AG04450 (cell line): ENCODE results near the gene ZNF831. TPM values are rescaled to one million over a fixed set of nuclear protein-coding genes. Genes with fewer than 3 reads are reported as not detected.

ENCODE experiments used
- CTCF ChIA-PET: fragments of 300-600, 350-600 bp; formaldehyde crosslinking; extraction: SDS; loops from one replicate; lab custom pipeline; 2022; ENCODE audit warnings: antibody characterized with exemption, inconsistent platforms; lab: Charles Lee
- POLR2A ChIA-PET: fragments of 350-600 bp; formaldehyde crosslinking; extraction: SDS; loops from one replicate; lab custom pipeline; 2021; ENCODE audit warnings: antibody characterized with exemption, inconsistent platforms; lab: Yijun Ruan, JAX
- DNase-seq: peaks from one replicate; pipeline ENCODE4 v3.0.0-alpha.2; 2011; ENCODE audit warnings: low read depth, low spot score
- H3K27ac ChIP-seq: one replicate; pipeline ENCODE4 v1.5.1; 2012; ENCODE audit warnings: low read depth, low read length, control low read depth
- H3K27me3 ChIP-seq: one replicate; pipeline ENCODE4 v1.6.0; 2012; ENCODE audit warnings: low read length; ENCODE audit not compliant: control insufficient read depth, insufficient read depth
- H3K4me3 ChIP-seq: 2 replicates; pipeline ENCODE4 v1.5.1; 2011; ENCODE audit warnings: mild to moderate bottlenecking, low read depth, low read length, control low read depth
- H3K9me3 ChIP-seq: 2 replicates; pipeline ENCODE4 v1.5.1; 2012; ENCODE audit warnings: low read length; ENCODE audit not compliant: control insufficient read depth, insufficient read depth
- polyA plus RNA-seq: library from polyadenylated mRNA; depleted of rRNA; stranded (reverse); fragments of >200 nt; gene quantifications from 2 replicates; pipeline ENCODE4 v1.2.3, GENCODE V29; 2011
- TF ChIP-seq, protein P1 (sequence below): IDR thresholded peaks from 2 replicates; pipeline ENCODE4 v1.5.1; 2011; ENCODE audit warnings: low read depth, low read length, control low read depth, inconsistent platforms

ZNF831 gene
- polyA plus RNA-seq, 1 experiment = not detected

DNA sequence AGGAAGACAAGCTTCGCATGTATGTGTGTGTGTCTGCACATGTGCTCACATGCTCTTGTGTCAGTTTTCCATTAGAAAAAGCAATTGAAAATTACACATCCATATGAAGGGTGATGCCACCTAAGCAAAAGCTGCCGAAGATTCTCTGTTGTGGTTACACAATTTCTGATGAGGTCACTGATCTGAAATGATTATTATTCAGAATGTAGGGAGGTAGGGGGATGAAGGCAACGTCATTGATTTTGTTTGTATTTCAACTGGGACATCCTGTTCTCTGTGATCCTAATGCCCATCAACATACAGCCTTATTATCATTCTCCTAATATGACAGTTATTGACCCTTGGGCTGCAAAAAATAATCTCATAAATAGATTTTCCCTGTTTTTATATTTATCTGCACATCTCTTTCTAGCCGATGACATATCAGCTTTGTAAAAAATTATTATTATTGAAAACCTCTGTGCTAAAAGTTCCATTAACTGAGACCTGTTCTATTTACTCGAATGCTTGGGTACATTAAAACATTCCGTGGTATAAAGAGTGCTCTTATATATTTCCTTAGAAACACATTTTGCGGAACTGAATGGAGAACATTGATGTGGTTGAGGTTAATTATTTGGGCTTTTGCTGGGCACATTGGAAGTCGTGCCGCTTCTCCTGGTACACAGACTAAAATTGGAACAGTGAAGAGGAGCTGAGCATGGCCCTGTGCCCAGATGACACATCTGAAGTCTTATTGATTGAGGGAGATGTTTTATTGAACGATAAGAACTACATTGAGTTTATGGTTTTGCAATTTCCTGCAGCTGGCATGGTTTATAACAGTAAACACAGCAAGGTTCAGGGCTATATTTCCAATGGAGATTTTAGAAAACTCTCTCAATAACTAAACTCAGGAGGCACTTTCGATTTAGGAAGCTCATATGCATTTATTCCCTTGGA, 51.3 kb downstream of the ZNF831 start:
- TF ChIP-seq, protein P1, sequence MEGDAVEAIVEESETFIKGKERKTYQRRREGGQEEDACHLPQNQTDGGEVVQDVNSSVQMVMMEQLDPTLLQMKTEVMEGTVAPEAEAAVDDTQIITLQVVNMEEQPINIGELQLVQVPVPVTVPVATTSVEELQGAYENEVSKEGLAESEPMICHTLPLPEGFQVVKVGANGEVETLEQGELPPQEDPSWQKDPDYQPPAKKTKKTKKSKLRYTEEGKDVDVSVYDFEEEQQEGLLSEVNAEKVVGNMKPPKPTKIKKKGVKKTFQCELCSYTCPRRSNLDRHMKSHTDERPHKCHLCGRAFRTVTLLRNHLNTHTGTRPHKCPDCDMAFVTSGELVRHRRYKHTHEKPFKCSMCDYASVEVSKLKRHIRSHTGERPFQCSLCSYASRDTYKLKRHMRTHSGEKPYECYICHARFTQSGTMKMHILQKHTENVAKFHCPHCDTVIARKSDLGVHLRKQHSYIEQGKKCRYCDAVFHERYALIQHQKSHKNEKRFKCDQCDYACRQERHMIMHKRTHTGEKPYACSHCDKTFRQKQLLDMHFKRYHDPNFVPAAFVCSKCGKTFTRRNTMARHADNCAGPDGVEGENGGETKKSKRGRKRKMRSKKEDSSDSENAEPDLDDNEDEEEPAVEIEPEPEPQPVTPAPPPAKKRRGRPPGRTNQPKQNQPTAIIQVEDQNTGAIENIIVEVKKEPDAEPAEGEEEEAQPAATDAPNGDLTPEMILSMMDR = no peak
- Histone ChIP-seq H3K4me3 (no peak overlapping the region), H3K27me3 (peaks cover 13% of the 10 kb centered on the region), H3K27ac (no peak overlapping the region), H3K9me3 (no peaks in the 10 kb centered on the region)
- CTCF ChIA-PET = interaction anchor here (1.0 kb wide), 1 partner anchor 127 kb away, joined by 3 read pairs; no protein-coding TSS in a partner anchor
- no peak for DNase-seq
- POLR2A ChIA-PET = no interaction called here

DNA sequence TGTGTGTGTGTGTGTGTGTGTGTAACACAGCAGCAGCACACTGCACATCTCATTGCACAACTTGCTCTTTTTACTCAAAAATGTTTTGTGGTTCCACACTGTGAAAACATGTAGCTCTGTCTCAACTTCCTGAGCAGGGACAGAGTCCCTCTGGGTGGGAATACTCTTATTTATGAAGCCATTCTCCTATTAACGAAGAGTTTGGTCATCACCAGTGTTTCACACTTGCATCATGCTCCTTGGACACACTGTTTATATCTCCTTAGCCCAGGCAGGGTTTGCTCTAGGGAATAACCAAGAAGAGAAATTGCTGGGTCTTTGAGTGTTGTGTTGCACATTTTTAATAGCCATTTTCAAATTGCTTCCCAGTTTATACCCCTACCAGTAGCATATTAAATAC, 53.6 kb downstream of the ZNF831 start:
- POLR2A ChIA-PET = no interaction called here
- CTCF ChIA-PET = interaction anchor here (1.1 kb wide), 1 partner anchor 1870 kb away, joined by 3 read pairs; no protein-coding TSS in a partner anchor

DNA sequence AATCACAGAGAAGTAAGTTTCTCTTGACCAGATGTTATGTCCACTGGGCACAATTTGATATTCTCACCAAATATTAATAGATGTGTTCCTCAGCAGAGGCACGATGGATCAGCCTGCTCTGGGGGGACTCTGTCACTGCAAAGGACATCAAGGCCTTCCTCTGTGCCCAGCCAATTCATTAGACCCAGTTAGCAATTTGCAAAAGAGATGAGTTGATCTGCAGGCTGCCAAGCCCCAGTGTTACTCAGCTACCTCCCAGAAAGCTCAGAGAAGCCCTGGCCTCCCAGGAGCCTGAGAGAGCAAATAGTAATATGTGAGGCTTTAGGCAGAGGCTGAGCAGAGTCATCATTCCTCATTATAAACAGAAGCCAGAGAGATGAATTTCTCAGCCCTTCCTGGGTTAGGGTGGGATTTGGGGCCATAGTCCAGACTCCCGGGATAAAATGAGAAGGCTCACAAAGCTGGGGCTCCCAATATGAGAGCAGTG, 54.2 kb downstream of the ZNF831 start:
- Histone ChIP-seq H3K27me3 (peaks cover 34% of the 10 kb centered on the region), H3K4me3 (no peak overlapping the region), H3K9me3 (no peaks in the 10 kb centered on the region), H3K27ac (no peak overlapping the region)
- CTCF ChIA-PET = interaction anchor here (1.1 to 1.7 kb wide), 2 partner anchors 350 to 1871 kb away, joined by 3 read pairs; no protein-coding TSS in a partner anchor
- DNase-seq = no peak
- TF ChIP-seq, protein P1 = no peak
- POLR2A ChIA-PET = no interaction called here

More for the DNA sequence above, 53.6 kb downstream of the ZNF831 start:
- Histone ChIP-seq H3K9me3 (no peaks in the 10 kb centered on the region), H3K27ac (no peak overlapping the region), H3K4me3 (no peak overlapping the region), H3K27me3 (peaks cover 32% of the 10 kb centered on the region)
- DNase-seq = no peak
- TF ChIP-seq, protein P1 = no peak

DNA sequence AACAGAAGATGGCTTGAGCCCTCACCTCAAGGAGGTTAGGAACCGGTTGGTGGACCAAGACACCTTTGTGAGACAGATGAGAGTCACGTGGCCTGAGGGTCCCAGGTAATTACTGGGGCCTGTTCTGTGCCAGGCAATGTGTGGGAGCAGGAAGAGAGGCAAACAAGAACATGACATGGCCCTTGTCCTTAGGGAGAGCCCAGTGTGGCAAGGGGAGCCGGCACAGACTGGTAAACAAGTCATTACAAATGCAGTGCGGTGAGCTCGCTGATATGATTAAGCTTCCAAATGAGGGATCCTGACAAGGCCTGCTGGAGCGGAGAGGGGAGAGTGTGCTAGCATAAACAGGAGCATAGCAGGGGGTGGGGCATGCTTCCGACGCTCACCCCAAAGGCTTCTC, 55.6 kb downstream of the ZNF831 start:
- H3K4me3 ChIP-seq = no peak overlapping the region
- DNase-seq = no peak
- H3K27me3 ChIP-seq = peaks cover 48% of the 10 kb centered on the region
- H3K9me3 ChIP-seq = no peaks in the 10 kb centered on the region
- H3K27ac ChIP-seq = no peak overlapping the region
- CTCF ChIA-PET = interaction anchor here (1.2 to 1.7 kb wide), 2 partner anchors 349 to 352 kb away, joined by 3 to 4 read pairs; no protein-coding TSS in a partner anchor
- POLR2A ChIA-PET = no interaction called here
- TF ChIP-seq, protein P1 = no peak

DNA sequence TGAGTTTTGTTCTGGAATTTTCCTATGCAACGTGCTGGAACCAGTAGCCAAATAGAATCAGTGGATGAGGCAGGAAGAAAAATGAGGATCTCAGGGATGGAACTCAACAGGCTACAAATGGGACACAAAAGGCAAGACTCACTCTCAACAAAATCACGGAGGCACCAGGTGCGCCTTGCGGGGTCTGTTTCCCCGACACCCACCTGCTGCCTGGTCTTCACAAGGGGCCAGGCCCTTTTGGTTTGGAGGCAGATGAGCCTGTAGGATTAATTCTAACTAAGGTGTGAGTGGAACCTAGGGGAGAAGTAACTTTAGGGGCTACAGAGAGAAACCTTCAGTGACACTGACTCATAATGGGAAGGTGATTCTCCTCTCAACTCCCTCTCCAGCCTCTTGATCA, 56.5 kb downstream of the ZNF831 start:
- no peak overlapping the region for H3K27ac ChIP-seq
- TF ChIP-seq, protein P1 = no peak
- ChIA-PET CTCF (interaction anchor here (0.6 kb wide), 1 partner anchor 1690 kb away, joined by 3 read pairs; no protein-coding TSS in a partner anchor), POLR2A (no interaction called here)
- peaks cover 45% of the 10 kb centered on the region for H3K27me3 ChIP-seq
- H3K9me3 ChIP-seq = no peaks in the 10 kb centered on the region
- no peak overlapping the region for H3K4me3 ChIP-seq
- DNase-seq = no peak
